NCI-H2107 treated with DMSO at 0.1 percent for 48 hours (cell line): Measurements from ENCODE around the gene EPHA6.
A peak's percentile ranks its signal among the peaks of the same experiment; 100 is the strongest.

ENCODE experiments used
- DNase-seq: peaks from one replicate; lab custom pipeline; 2025; ENCODE audit not compliant: unreplicated experiment; lab: John Stamatoyannopoulos, UW

The EPHA6 gene

GRCh38 chr3:97689111-97689510 lies 874.7 kb downstream of the EPHA6 start:
- no peak for DNase-seq

- no peak for DNase-seq
Measured at GRCh38 chr3:97689962-97690361, 875.6 kb downstream of the EPHA6 start.

- DNase-seq, result no peak
Measured at GRCh38 chr3:97691354-97691753, 877.0 kb downstream of the EPHA6 start.

- no peak for DNase-seq
Measured at GRCh38 chr3:97692389-97692788, 878.0 kb downstream of the EPHA6 start.

GRCh38 chr3:97692831-97693230 lies 878.4 kb downstream of the EPHA6 start:
- DNase-seq, result no peak

GRCh38 chr3:97694876-97695275 lies 880.5 kb downstream of the EPHA6 start:
- no peak for DNase-seq

GRCh38 chr3:97698691-97699090 lies 884.3 kb downstream of the EPHA6 start:
- no peak for DNase-seq

- DNase-seq, result no peak
Measured at GRCh38 chr3:97699889-97700288, 885.5 kb downstream of the EPHA6 start.

- no peak for DNase-seq
Measured at GRCh38 chr3:97705764-97706163, 891.4 kb downstream of the EPHA6 start.

GRCh38 chr3:97706226-97706625 lies 891.8 kb downstream of the EPHA6 start:
- no peak for DNase-seq

- no peak for DNase-seq
Measured at GRCh38 chr3:97711654-97712053, 897.3 kb downstream of the EPHA6 start.

GRCh38 chr3:97712919-97713318 lies 898.5 kb downstream of the EPHA6 start:
- DNase-seq, result peak; percentile 62

- DNase-seq, result no peak
Measured at GRCh38 chr3:97713634-97714033, 899.2 kb downstream of the EPHA6 start.

GRCh38 chr3:97719156-97719821 lies 904.9 kb downstream of the EPHA6 start:
- peak; percentile 85 for DNase-seq

GRCh38 chr3:97720417-97720816 lies 906.0 kb downstream of the EPHA6 start:
- DNase-seq, result peak; percentile 92

- peak; percentile 43 for DNase-seq
Measured at GRCh38 chr3:97721446-97721845, 907.1 kb downstream of the EPHA6 start.

GRCh38 chr3:97736928-97737327 lies 922.5 kb downstream of the EPHA6 start:
- DNase-seq, result no peak

GRCh38 chr3:97738761-97739160 lies 924.4 kb downstream of the EPHA6 start:
- no peak for DNase-seq

GRCh38 chr3:97742036-97742435 lies 927.6 kb downstream of the EPHA6 start:
- DNase-seq, result no peak

- no peak for DNase-seq
Measured at GRCh38 chr3:97744289-97744688, 929.9 kb downstream of the EPHA6 start.

GRCh38 chr3:97763586-97764406 lies 949.4 kb downstream of the EPHA6 start:
- no peak for DNase-seq

GRCh38 chr3:97764407-97765238 lies 950.2 kb downstream of the EPHA6 start, which contains the start of gene ARL6:
Gene ARL6 (plus strand): TSS chr3:97764758. CDS start chr3:97768108, 3,350 bp downstream.
- peak; percentile 95 for DNase-seq
